Measurements from ENCODE around the gene ELMO1. TPM values are rescaled to one million over a fixed set of nuclear protein-coding genes. Genes with fewer than 3 reads are reported as not detected.

Gene ELMO1
- total RNA-seq, 1 experiment from 2014 or later: 7.8 TPM

DNA sequence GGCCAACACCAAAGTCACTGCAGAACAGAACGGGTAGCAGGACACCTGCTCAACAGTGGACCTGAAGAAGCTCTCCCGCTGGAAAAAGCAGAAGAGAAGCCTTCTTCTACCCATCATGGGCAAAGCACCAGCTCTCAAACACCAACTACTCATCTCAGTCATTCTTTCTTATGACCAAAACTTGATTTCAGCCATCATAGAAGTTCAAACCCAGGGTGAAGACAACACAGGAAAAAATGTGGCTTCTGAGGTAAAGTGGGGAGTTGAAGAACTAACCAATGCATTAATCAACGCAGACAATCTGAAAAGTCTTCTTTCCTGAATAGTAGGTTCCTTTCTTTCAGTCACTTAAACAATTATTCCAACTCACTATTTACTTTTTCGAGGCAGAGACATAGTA is 83.3 kb downstream of the ELMO1 start:
- Histone ChIP-seq H2AK5ac (ENCODE audit: insufficient read length, low read length) (no peak overlapping the region), H3K27me3 (ENCODE audit: insufficient read depth, low read length) (no peaks in the 10 kb centered on the region), H3K9me3 (ENCODE audit: control insufficient read depth, low read depth, low read length) (no peaks in the 10 kb centered on the region), H2BK12ac (ENCODE audit: insufficient read length, low read depth, low read length) (no peak overlapping the region), H3K79me1 (ENCODE audit: insufficient read depth, low read depth, low read length, poor library complexity, severe bottlenecking) (no peaks in the 10 kb centered on the region), H3K9ac (ENCODE audit: extremely low read depth, insufficient read length, low read length) (no peak overlapping the region), H3K14ac (ENCODE audit: insufficient read depth, low read length) (no peak overlapping the region), H2BK15ac (ENCODE audit: low read depth, low read length) (no peak overlapping the region), H2BK5ac (ENCODE audit: insufficient read length, low read length) (no peak overlapping the region), H2BK20ac (ENCODE audit: low read depth, low read length, poor library complexity, severe bottlenecking) (no peak overlapping the region), H4K8ac (replicated peaks; ENCODE audit: insufficient read length, low read depth, low read length) (no peak overlapping the region), H3K4ac (ENCODE audit: low read depth, low read length) (no peak overlapping the region), H4K5ac (ENCODE audit: insufficient read length, low read depth, low read length) (no peak overlapping the region), H3K4me1 (ENCODE audit: insufficient read depth, low read length) (peaks cover 4% of the 10 kb centered on the region; the same call in 1 of the 2 replicates), H3K18ac (ENCODE audit: insufficient read length, low read depth, low read length) (no peak overlapping the region), H4K91ac (ENCODE audit: insufficient read length, low read depth, low read length) (no peak overlapping the region), H3T11ph (ENCODE audit: low read length) (no peak overlapping the region), H3K23me2 (ENCODE audit: insufficient read length, low read depth, low read length, poor library complexity, severe bottlenecking) (no peaks in the 10 kb centered on the region), H3K23ac (ENCODE audit: insufficient read length, low read depth, low read length) (no peak overlapping the region), H3K27ac (ENCODE audit: insufficient read length, low read depth, low read length) (no peak overlapping the region), H3K79me2 (ENCODE audit: insufficient read depth, low read length) (peaks cover 3% of the 10 kb centered on the region; the same call in 1 of the 2 replicates), H4K20me1 (ENCODE audit: control insufficient read depth, insufficient read depth, insufficient read length) (no peaks in the 10 kb centered on the region), H2AFZ (ENCODE audit: low read length) (no peak overlapping the region), H2BK120ac (ENCODE audit: low read depth, low read length, poor library complexity, severe bottlenecking) (no peak overlapping the region), H3K4me2 (ENCODE audit: insufficient read depth, insufficient read length, low read length) (no peak overlapping the region), H3K56ac (ENCODE audit: insufficient read length, low read depth, low read length) (no peak overlapping the region)
- no peaks in the 10 kb centered on the region for H3K27me3 Mint-ChIP-seq (ENCODE audit: low read depth)
- TF ChIP-seq, protein P1, sequence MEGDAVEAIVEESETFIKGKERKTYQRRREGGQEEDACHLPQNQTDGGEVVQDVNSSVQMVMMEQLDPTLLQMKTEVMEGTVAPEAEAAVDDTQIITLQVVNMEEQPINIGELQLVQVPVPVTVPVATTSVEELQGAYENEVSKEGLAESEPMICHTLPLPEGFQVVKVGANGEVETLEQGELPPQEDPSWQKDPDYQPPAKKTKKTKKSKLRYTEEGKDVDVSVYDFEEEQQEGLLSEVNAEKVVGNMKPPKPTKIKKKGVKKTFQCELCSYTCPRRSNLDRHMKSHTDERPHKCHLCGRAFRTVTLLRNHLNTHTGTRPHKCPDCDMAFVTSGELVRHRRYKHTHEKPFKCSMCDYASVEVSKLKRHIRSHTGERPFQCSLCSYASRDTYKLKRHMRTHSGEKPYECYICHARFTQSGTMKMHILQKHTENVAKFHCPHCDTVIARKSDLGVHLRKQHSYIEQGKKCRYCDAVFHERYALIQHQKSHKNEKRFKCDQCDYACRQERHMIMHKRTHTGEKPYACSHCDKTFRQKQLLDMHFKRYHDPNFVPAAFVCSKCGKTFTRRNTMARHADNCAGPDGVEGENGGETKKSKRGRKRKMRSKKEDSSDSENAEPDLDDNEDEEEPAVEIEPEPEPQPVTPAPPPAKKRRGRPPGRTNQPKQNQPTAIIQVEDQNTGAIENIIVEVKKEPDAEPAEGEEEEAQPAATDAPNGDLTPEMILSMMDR (conservative IDR thresholded peaks at IDR 0.05): no peak
- peaks cover 28 to 35% of the 10 kb centered on the region in 2 experiments for H3K4me1 Mint-ChIP-seq
- no CpG with 5 or more reads among the region's 4 CpGs for WGBS (ENCODE audit: extremely low coverage, insufficient read length, low lambda C conversion rate)
- H3K36me3 Mint-ChIP-seq (ENCODE audit: insufficient read depth in 1 of 3, low read depth in 3 of 3): no peaks in the 10 kb centered on the region; a peak in 1 of 7 replicates
- no peak overlapping the region for H3K27ac Mint-ChIP-seq
- H3K9me3 Mint-ChIP-seq: no peaks in the 10 kb centered on the region
- no peak for DNase-seq
- no peak overlapping the region for H3K4me3 Mint-ChIP-seq
